Suprapubic skin (tissue), 4 donors: Measurements from ENCODE around the gene PRICKLE2.

ENCODE experiments used
- POLR2A ChIP-seq, 2 donors: fragments of 450-650 bp; IDR thresholded peaks; one replicate each; pipeline ENCODE4 v1.6.1; 2017; ENCODE audit warnings: antibody characterized with exemption in 2 of 2, mild to moderate bottlenecking in 2 of 2, moderate library complexity in 2 of 2
- POLR2AphosphoS5 ChIP-seq, 3 donors: sonication (generic); formaldehyde crosslinking; IDR thresholded peaks; one replicate each; pipeline ENCODE4 v1.6.1; 2017; ENCODE audit warnings: antibody characterized with exemption in 3 of 3
- TF ChIP-seq, protein P1 (sequence below), 2 donors: fragments of 200-600 bp in 1 of 2; fragments of 450-650 bp in 1 of 2; sonication (generic) in 1 of 2; IDR thresholded peaks; one replicate each; pipeline ENCODE4 v1.5.1; 2016 to 2019; ENCODE audit warnings: antibody characterized with exemption in 2 of 2, mild to moderate bottlenecking in 1 of 2, moderate library complexity in 1 of 2

GRCh38 chr3:64163019-64163754 is 62.1 kb downstream of the PRICKLE2 start:
- TF ChIP-seq, protein P1, sequence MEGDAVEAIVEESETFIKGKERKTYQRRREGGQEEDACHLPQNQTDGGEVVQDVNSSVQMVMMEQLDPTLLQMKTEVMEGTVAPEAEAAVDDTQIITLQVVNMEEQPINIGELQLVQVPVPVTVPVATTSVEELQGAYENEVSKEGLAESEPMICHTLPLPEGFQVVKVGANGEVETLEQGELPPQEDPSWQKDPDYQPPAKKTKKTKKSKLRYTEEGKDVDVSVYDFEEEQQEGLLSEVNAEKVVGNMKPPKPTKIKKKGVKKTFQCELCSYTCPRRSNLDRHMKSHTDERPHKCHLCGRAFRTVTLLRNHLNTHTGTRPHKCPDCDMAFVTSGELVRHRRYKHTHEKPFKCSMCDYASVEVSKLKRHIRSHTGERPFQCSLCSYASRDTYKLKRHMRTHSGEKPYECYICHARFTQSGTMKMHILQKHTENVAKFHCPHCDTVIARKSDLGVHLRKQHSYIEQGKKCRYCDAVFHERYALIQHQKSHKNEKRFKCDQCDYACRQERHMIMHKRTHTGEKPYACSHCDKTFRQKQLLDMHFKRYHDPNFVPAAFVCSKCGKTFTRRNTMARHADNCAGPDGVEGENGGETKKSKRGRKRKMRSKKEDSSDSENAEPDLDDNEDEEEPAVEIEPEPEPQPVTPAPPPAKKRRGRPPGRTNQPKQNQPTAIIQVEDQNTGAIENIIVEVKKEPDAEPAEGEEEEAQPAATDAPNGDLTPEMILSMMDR (IDR thresholded peaks at IDR 0.05) = no peak
- TF ChIP-seq POLR2A (IDR thresholded peaks at IDR 0.05) (no peak), POLR2AphosphoS5 (IDR thresholded peaks at IDR 0.05) (peak in 1 of 3 donors; percentile 8)
